ENCODE results near the gene TRIM24.

DNA sequence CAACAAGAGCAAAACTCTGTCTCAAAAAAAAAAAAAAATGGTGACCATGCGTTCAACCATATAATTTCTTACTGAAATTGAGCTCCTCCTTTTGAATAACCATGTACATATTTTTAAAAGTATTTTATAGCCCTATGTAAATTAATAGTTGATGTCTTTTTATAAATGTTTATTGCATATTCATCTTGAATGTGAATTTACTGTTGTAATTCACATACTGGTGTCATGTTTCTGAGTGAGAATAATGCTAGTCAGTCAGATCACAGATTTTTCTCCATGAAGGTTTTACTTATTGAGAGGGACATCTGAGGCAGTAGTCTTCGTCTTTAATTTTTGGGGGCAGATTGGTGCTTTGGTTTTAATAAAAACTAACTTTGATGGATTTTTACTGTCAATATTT, 128.9 kb downstream of the TRIM24 start:
- no peak for TF ChIP-seq POLR2AphosphoS5 (IDR thresholded peaks at IDR 0.05; ENCODE audit: low read depth, low read length)
- TF ChIP-seq TAF1 (IDR thresholded peaks at IDR 0.05; ENCODE audit: borderline replicate concordance, insufficient read depth, low read length) = no peak
- TF ChIP-seq, protein P1, sequence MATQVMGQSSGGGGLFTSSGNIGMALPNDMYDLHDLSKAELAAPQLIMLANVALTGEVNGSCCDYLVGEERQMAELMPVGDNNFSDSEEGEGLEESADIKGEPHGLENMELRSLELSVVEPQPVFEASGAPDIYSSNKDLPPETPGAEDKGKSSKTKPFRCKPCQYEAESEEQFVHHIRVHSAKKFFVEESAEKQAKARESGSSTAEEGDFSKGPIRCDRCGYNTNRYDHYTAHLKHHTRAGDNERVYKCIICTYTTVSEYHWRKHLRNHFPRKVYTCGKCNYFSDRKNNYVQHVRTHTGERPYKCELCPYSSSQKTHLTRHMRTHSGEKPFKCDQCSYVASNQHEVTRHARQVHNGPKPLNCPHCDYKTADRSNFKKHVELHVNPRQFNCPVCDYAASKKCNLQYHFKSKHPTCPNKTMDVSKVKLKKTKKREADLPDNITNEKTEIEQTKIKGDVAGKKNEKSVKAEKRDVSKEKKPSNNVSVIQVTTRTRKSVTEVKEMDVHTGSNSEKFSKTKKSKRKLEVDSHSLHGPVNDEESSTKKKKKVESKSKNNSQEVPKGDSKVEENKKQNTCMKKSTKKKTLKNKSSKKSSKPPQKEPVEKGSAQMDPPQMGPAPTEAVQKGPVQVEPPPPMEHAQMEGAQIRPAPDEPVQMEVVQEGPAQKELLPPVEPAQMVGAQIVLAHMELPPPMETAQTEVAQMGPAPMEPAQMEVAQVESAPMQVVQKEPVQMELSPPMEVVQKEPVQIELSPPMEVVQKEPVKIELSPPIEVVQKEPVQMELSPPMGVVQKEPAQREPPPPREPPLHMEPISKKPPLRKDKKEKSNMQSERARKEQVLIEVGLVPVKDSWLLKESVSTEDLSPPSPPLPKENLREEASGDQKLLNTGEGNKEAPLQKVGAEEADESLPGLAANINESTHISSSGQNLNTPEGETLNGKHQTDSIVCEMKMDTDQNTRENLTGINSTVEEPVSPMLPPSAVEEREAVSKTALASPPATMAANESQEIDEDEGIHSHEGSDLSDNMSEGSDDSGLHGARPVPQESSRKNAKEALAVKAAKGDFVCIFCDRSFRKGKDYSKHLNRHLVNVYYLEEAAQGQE (IDR thresholded peaks at IDR 0.05; ENCODE audit: insufficient read depth in 1 of 2, low read depth in 2 of 2, low read length in 2 of 2) = no peak
- no peak for TF ChIP-seq SIN3A (IDR thresholded peaks at IDR 0.05; ENCODE audit: borderline replicate concordance, insufficient read depth, low read length)
- TF ChIP-seq FOXP2 (optimal IDR thresholded peaks at IDR 0.05; ENCODE audit: borderline replicate concordance, extremely low read depth, extremely low read length, insufficient read depth) = no peak
